ENCODE data around the gene RHBDF2. TPM values are rescaled to one million over a fixed set of nuclear protein-coding genes. Genes with fewer than 3 reads are reported as not detected.

The RHBDF2 gene
- total RNA-seq, 4 donors from 2014 or later: 3.8 to 26.1 (median 8.4) TPM

GRCh38 chr17:76422860-76423259 lies 78.4 kb downstream of the RHBDF2 start:
- Histone ChIP-seq H3K4me3 (no peak overlapping the region), H3K27me3 (no peaks in the 10 kb centered on the region), H3K9me3 (no peaks in the 10 kb centered on the region), H3K4me1 (peaks cover 0 to 8% of the 10 kb centered on the region in 2 donors), H3K27ac (no peak overlapping the region), H3K36me3 (no peaks in the 10 kb centered on the region)
- DNase-seq: no peak
- intact Hi-C loops (cut with DNase I; ENCODE audit: low total_unique reads): no loop called here
- TF ChIP-seq POLR2A (IDR thresholded peaks at IDR 0.05): no peak
- TF ChIP-seq CTCF (IDR thresholded peaks at IDR 0.05): no peak

- TF ChIP-seq POLR2A (IDR thresholded peaks at IDR 0.05): no peak
- TF ChIP-seq CTCF (IDR thresholded peaks at IDR 0.05): no peak
- H3K27me3 ChIP-seq: no peaks in the 10 kb centered on the region
- intact Hi-C loops (cut with DNase I; ENCODE audit: low total_unique reads): no loop called here
- no peaks in the 10 kb centered on the region for H3K36me3 ChIP-seq
- no peak overlapping the region for H3K4me3 ChIP-seq
- H3K4me1 ChIP-seq: peaks cover 0 to 8% of the 10 kb centered on the region in 2 donors
- no peak overlapping the region for H3K27ac ChIP-seq
- no peaks in the 10 kb centered on the region for H3K9me3 ChIP-seq
- DNase-seq: no peak
These were observed 78.8 kb downstream of the RHBDF2 start for GRCh38 chr17:76422406-76422805.

- no peaks in the 10 kb centered on the region for H3K36me3 ChIP-seq
- intact Hi-C loops (cut with DNase I; ENCODE audit: low total_unique reads): no loop called here
- H3K4me3 ChIP-seq: no peak overlapping the region
- H3K4me1 ChIP-seq: peaks cover 0 to 8% of the 10 kb centered on the region in 2 donors
- no peaks in the 10 kb centered on the region for H3K9me3 ChIP-seq
- H3K27ac ChIP-seq: no peak overlapping the region
- TF ChIP-seq CTCF (IDR thresholded peaks at IDR 0.05) (no peak), POLR2A (IDR thresholded peaks at IDR 0.05) (no peak)
- H3K27me3 ChIP-seq: no peaks in the 10 kb centered on the region
- no peak for DNase-seq
These were observed 80.2 kb downstream of the RHBDF2 start for GRCh38 chr17:76421044-76421407.

Other genes starting within 250 kb of the RHBDF2 start
- gene UBALD2, start 236.1 kb downstream of the RHBDF2 start, total RNA-seq: 10 to 100 TPM in 2 of 4 donors, 1 to 10 TPM in 2; 2.0 to 17.4 (median 9.2) TPM
- 1 to 10 TPM in 3 of 4 donors, under 1 TPM in 1; under 0.01 to 7.2 (median 4.4) TPM for gene QRICH2, start 193.1 kb downstream of the RHBDF2 start, total RNA-seq
- 10 to 100 TPM; 52.4 to 82.3 (median 68.7) TPM for gene PRPSAP1, start 147.5 kb downstream of the RHBDF2 start, total RNA-seq
- gene SPHK1, start 116.8 kb downstream of the RHBDF2 start, total RNA-seq: 10 to 100 TPM in 2 of 4 donors, 1 to 10 TPM in 2; 7.9 to 33.2 (median 12.0) TPM
- 10 to 100 TPM in 2 of 4 donors, 1 to 10 TPM in 2; 5.0 to 31.5 (median 17.9) TPM for gene UBE2O, start 48.3 kb downstream of the RHBDF2 start, total RNA-seq
- gene AANAT, start 33.8 kb downstream of the RHBDF2 start, total RNA-seq: not detected
- gene CYGB, start 36.3 kb upstream of the RHBDF2 start, total RNA-seq: 10 to 100 TPM in 2 of 4 donors, 1 to 10 TPM in 2; 7.8 to 33.2 (median 19.8) TPM
- gene PRCD, start 38.6 kb upstream of the RHBDF2 start, total RNA-seq: 10 to 100 TPM in 1 of 4 donors, under 1 TPM in 2, not detected in 1; 0.26 to 13.4 (median 0.69) TPM
- 1 to 10 TPM in 2 of 4 donors, under 1 TPM in 1, not detected in 1; 0.59 to 9.5 (median 5.3) TPM for gene ST6GALNAC2, start 84.4 kb upstream of the RHBDF2 start, total RNA-seq
- 10 to 100 TPM in 1 of 4 donors, 1 to 10 TPM in 3; 1.5 to 11.8 (median 3.2) TPM for gene ST6GALNAC1, start 142.3 kb upstream of the RHBDF2 start, total RNA-seq
- 100 to 1,000 TPM; 174 to 250 (median 197) TPM for gene MXRA7, start 209.5 kb upstream of the RHBDF2 start, total RNA-seq
- gene JMJD6, start 225.2 kb upstream of the RHBDF2 start, total RNA-seq: 10 to 100 TPM in 3 of 4 donors, 1 to 10 TPM in 1; 5.9 to 40.8 (median 21.2) TPM
- gene METTL23, start 225.4 kb upstream of the RHBDF2 start, total RNA-seq: 10 to 100 TPM; 13.8 to 32.5 (median 21.6) TPM
- gene SRSF2, start 235.9 kb upstream of the RHBDF2 start, total RNA-seq: 100 to 1,000 TPM; 127 to 753 (median 167) TPM
- 10 to 100 TPM; 32.0 to 69.2 (median 45.2) TPM for gene MFSD11, start 236.7 kb upstream of the RHBDF2 start, total RNA-seq

Data from uterus (tissue), 4 donors.